ENCODE measurements around the gene KRTAP4-16.
"Not testable (repeated sequence)": the region's sequence is repeated elsewhere in the genome, so short reads cannot be mapped to it uniquely, and the experiment has no call there.

Gene KRTAP4-16

DNA sequence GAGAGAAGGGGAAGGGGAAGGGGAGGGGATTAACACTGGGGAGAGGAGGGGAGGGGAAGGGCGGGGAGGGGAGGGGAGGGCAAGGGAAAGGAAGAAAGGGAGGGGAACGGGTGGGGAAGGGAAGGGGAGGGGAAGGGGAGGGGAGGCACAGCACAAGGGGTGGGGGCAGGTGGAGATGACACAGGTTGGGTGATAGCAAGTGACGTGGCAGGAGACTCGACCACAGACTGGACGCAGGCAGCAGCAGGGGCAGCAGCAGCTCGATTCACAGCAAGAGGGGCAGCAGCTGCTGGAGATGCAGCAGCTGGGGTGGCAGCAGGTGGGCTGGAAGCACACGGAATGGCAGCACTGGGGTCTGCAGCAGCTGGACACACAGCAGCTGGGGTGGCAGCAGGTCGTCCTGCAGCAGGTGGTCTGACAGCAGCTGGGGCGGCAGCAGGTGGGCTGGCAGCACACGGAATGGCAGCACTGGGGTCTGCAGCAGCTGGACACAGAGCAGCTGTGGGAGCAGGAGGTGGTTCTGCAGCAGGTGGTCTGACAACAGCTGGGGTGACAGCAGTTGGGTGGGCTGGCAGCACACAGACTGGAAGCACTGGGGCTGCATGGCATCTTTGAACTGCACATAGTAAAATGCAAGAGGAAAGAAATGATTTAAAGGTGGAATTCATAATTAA lies at the start of gene KRTAP4-16:
TSS of gene KRTAP4-16 (minus strand) at position 624 of the 674 bp plus-strand sequence. CDS start at position 624, 0 bp downstream.
- Histone ChIP-seq H3K4me1 (ENCODE audit: control insufficient read depth, insufficient read depth, low read length) (no peaks in the 10 kb centered on the region; the same call in 1 of the 2 replicates), H3K9ac (ENCODE audit: low read length) (no peak within 1 kb of the TSS), H3K9me3 (ENCODE audit: control insufficient read depth, insufficient read depth, low read depth, low read length) (no peaks in the 10 kb centered on the region), H3K27ac (ENCODE audit: low read depth, low read length) (no peak within 1 kb of the TSS), H3K27me3 (ENCODE audit: control insufficient read depth, insufficient read depth, low read length) (no peaks in the 10 kb centered on the region), H3K36me3 (ENCODE audit: control insufficient read depth, insufficient read depth, low read length) (no peaks in the 10 kb centered on the region), H3K4me3 (ENCODE audit: low read depth, low read length) (no peak within 1 kb of the TSS)

DNA sequence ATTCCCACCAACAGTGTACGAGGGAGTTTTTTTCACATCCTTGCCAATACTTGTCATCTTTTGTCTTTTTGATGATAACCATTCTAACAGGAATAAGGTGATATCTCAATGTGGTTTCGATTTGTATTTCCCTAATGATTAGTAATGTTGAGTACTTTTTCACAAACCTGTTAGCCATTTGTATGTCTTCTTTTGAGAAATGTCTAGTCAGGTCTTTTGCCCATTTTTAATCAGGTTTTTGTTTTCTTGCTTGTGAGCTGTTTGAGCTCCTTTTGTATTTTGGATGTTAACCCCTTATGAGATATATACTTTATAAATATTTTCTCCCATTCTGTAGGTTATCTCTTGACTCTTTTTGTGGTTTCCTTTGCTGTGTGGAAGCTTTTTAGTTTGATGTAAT lies 49.5 kb upstream of the KRTAP4-16 start:
- no peaks in the 10 kb centered on the region for H3K36me3 ChIP-seq (ENCODE audit: control insufficient read depth, insufficient read depth, low read length)
- no peaks in the 10 kb centered on the region for H3K9me3 ChIP-seq (ENCODE audit: control insufficient read depth, insufficient read depth, low read depth, low read length)
- H3K4me1 ChIP-seq (ENCODE audit: control insufficient read depth, insufficient read depth, low read length) = no peaks in the 10 kb centered on the region
- H3K4me3 ChIP-seq (ENCODE audit: low read depth, low read length) = no peak overlapping the region
- H3K27me3 ChIP-seq (ENCODE audit: control insufficient read depth, insufficient read depth, low read length) = no peaks in the 10 kb centered on the region; the same call in 1 of the 2 replicates
- H3K9ac ChIP-seq (ENCODE audit: low read length) = no peak overlapping the region
- H3K27ac ChIP-seq (ENCODE audit: low read depth, low read length) = no peak overlapping the region

GRCh38 chr17:41150026-41150425 lies 48.0 kb upstream of the KRTAP4-16 start:
- no peaks in the 10 kb centered on the region; the same call in 1 of the 2 replicates for H3K27me3 ChIP-seq (ENCODE audit: control insufficient read depth, insufficient read depth, low read length)
- no peaks in the 10 kb centered on the region for H3K36me3 ChIP-seq (ENCODE audit: control insufficient read depth, insufficient read depth, low read length)
- H3K9me3 ChIP-seq (ENCODE audit: control insufficient read depth, insufficient read depth, low read depth, low read length) = no peaks in the 10 kb centered on the region
- H3K4me1 ChIP-seq (ENCODE audit: control insufficient read depth, insufficient read depth, low read length) = no peaks in the 10 kb centered on the region
- no peak overlapping the region for H3K4me3 ChIP-seq (ENCODE audit: low read depth, low read length)
- H3K9ac ChIP-seq (ENCODE audit: low read length) = no peak overlapping the region
- no peak overlapping the region for H3K27ac ChIP-seq (ENCODE audit: low read depth, low read length)

GRCh38 chr17:41149652-41149985 lies 47.6 kb upstream of the KRTAP4-16 start, which contains the start of gene KRTAP4-5:
Gene KRTAP4-5 (minus strand): TSS chr17:41149825. CDS start chr17:41149767, 58 bp downstream.
- Histone ChIP-seq H3K27ac (ENCODE audit: low read depth, low read length) (no peak within 1 kb of the TSS), H3K4me3 (ENCODE audit: low read depth, low read length) (no peak within 1 kb of the TSS), H3K9ac (ENCODE audit: low read length) (no peak within 1 kb of the TSS)

GRCh38 chr17:41148971-41149651 lies 47.1 kb upstream of the KRTAP4-16 start:
- not testable (repeated sequence) for H3K4me1 ChIP-seq (ENCODE audit: control insufficient read depth, insufficient read depth, low read length); H3K9ac ChIP-seq (ENCODE audit: low read length); H3K27me3 ChIP-seq (ENCODE audit: control insufficient read depth, insufficient read depth, low read length); H3K27ac ChIP-seq (ENCODE audit: low read depth, low read length); H3K4me3 ChIP-seq (ENCODE audit: low read depth, low read length); H3K9me3 ChIP-seq (ENCODE audit: control insufficient read depth, insufficient read depth, low read depth, low read length); H3K36me3 ChIP-seq (ENCODE audit: control insufficient read depth, insufficient read depth, low read length)

More at GRCh38 chr17:41149652-41149985, 47.6 kb upstream of the KRTAP4-16 start, which contains the start of gene KRTAP4-5:
- H3K4me1 ChIP-seq (ENCODE audit: control insufficient read depth, insufficient read depth, low read length) = no peaks in the 10 kb centered on the region
- H3K9me3 ChIP-seq (ENCODE audit: control insufficient read depth, insufficient read depth, low read depth, low read length) = no peaks in the 10 kb centered on the region
- no peaks in the 10 kb centered on the region for H3K36me3 ChIP-seq (ENCODE audit: control insufficient read depth, insufficient read depth, low read length)
- H3K27me3 ChIP-seq (ENCODE audit: control insufficient read depth, insufficient read depth, low read length) = no peaks in the 10 kb centered on the region; the same call in 1 of the 2 replicates

GRCh38 chr17:41147531-41148204 lies 45.7 kb upstream of the KRTAP4-16 start:
- H3K27me3 ChIP-seq (ENCODE audit: control insufficient read depth, insufficient read depth, low read length) = no peaks in the 10 kb centered on the region; the same call in 1 of the 2 replicates
- H3K27ac ChIP-seq (ENCODE audit: low read depth, low read length) = no peak overlapping the region
- H3K9ac ChIP-seq (ENCODE audit: low read length) = no peak overlapping the region
- peaks cover 6% of the 10 kb centered on the region for H3K9me3 ChIP-seq (ENCODE audit: control insufficient read depth, insufficient read depth, low read depth, low read length)
- H3K36me3 ChIP-seq (ENCODE audit: control insufficient read depth, insufficient read depth, low read length) = no peaks in the 10 kb centered on the region
- no peaks in the 10 kb centered on the region for H3K4me1 ChIP-seq (ENCODE audit: control insufficient read depth, insufficient read depth, low read length)
- no peak overlapping the region for H3K4me3 ChIP-seq (ENCODE audit: low read depth, low read length)

DNA sequence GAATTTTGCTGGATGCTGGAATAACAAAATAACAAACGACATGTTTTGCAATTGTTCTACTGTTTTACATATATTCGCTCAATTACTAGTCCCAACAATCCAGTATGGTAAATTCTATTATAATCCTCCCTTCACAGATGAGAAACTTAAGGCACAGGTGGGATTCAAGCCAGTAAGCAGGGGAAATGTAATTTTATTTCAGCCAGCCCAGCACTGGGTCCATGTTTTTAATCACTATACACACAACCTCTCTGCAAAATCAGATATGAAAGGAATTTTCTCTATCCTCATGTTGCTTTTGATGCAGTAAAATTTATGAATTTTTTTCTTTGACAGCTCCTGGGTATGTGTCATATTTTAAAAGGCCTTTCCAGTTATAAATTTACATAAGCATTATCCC lies 43.3 kb upstream of the KRTAP4-16 start:
- Histone ChIP-seq H3K4me3 (ENCODE audit: low read depth, low read length) (no peak overlapping the region), H3K9ac (ENCODE audit: low read length) (no peak overlapping the region), H3K27me3 (ENCODE audit: control insufficient read depth, insufficient read depth, low read length) (no peaks in the 10 kb centered on the region; the same call in 1 of the 2 replicates), H3K4me1 (ENCODE audit: control insufficient read depth, insufficient read depth, low read length) (no peaks in the 10 kb centered on the region), H3K9me3 (ENCODE audit: control insufficient read depth, insufficient read depth, low read depth, low read length) (peaks cover 17% of the 10 kb centered on the region), H3K36me3 (ENCODE audit: control insufficient read depth, insufficient read depth, low read length) (no peaks in the 10 kb centered on the region), H3K27ac (ENCODE audit: low read depth, low read length) (no peak overlapping the region)

- Histone ChIP-seq H3K4me3 (ENCODE audit: low read depth, low read length) (no peak overlapping the region), H3K4me1 (ENCODE audit: control insufficient read depth, insufficient read depth, low read length) (no peaks in the 10 kb centered on the region), H3K27ac (ENCODE audit: low read depth, low read length) (no peak overlapping the region), H3K9me3 (ENCODE audit: control insufficient read depth, insufficient read depth, low read depth, low read length) (peaks cover 21% of the 10 kb centered on the region), H3K27me3 (ENCODE audit: control insufficient read depth, insufficient read depth, low read length) (no peaks in the 10 kb centered on the region; the same call in 1 of the 2 replicates), H3K36me3 (ENCODE audit: control insufficient read depth, insufficient read depth, low read length) (no peaks in the 10 kb centered on the region), H3K9ac (ENCODE audit: low read length) (no peak overlapping the region)
These were observed 42.8 kb upstream of the KRTAP4-16 start for GRCh38 chr17:41144846-41145245.

DNA sequence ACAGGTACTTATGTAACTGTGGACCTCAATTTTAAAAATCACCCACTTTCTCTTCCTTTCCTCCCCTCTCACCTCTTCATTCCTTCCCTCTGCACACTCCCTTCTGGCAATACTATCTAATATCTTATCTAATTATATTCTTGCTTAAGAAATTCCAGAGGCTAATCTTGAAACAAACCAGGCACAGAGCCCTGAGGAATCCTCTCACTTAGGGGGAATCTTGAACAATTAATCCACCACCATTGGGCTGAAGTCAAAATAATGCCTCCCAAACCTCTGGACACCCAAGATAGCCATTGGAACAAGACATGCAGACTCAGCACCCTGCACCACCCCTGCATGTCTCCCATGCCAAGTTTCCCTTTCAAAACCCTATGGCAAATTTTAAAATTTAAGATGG lies 39.4 kb upstream of the KRTAP4-16 start:
- peaks cover 24% of the 10 kb centered on the region for H3K9me3 ChIP-seq (ENCODE audit: control insufficient read depth, insufficient read depth, low read depth, low read length)
- no peak overlapping the region for H3K4me3 ChIP-seq (ENCODE audit: low read depth, low read length)
- H3K27ac ChIP-seq (ENCODE audit: low read depth, low read length) = no peak overlapping the region
- H3K36me3 ChIP-seq (ENCODE audit: control insufficient read depth, insufficient read depth, low read length) = no peaks in the 10 kb centered on the region
- H3K27me3 ChIP-seq (ENCODE audit: control insufficient read depth, insufficient read depth, low read length) = no peaks in the 10 kb centered on the region
- H3K9ac ChIP-seq (ENCODE audit: low read length) = no peak overlapping the region
- no peaks in the 10 kb centered on the region for H3K4me1 ChIP-seq (ENCODE audit: control insufficient read depth, insufficient read depth, low read length)

DNA sequence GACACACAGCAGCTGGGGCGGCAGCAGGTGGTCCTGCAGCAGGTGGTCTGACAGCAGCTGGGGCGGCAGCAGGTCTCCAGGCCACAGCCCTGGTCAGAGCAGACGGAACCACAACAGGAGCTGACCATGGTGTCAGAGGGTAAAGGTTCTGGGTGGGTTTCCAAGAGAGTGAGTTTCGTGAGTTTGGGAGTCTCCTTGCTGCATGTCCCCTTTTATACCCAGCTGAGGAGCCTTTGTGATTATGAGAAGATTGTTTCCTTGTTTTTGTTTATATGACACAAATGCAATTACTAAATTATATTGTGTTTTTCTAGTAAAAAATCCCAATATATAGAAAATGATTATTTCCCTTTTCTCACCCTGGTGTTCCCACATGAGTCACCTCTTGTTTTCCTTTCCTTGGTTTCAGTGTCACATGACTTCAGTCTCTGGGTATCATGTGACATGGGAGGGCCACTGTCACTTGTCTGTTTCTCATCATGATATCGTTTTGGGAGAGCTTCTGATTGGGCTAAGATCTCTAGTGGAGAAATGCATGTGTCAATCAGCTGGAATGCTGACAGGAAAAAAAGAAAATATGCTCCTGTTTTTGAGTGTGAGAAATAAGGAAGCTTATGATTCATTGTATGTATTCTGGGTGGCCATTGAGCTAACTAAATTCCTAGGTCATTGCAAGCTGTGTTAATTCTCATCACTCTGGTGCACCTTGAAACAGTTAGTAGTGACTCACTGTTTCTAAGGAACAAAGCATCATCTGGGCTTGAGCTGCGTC lies 38.5 kb upstream of the KRTAP4-16 start, which contains the start of gene KRTAP4-6:
TSS of gene KRTAP4-6 (minus strand) at position 185 of the 772 bp plus-strand sequence. CDS start at position 128, 57 bp downstream.
- H3K27ac ChIP-seq (ENCODE audit: low read depth, low read length) = no peak within 1 kb of the TSS

More for the DNA sequence above, 38.5 kb upstream of the KRTAP4-16 start, which contains the start of gene KRTAP4-6:
- no peak within 1 kb of the TSS for H3K9ac ChIP-seq (ENCODE audit: low read length)
- H3K9me3 ChIP-seq (ENCODE audit: control insufficient read depth, insufficient read depth, low read depth, low read length) = peaks cover 24% of the 10 kb centered on the region
- no peaks in the 10 kb centered on the region for H3K4me1 ChIP-seq (ENCODE audit: control insufficient read depth, insufficient read depth, low read length)
- H3K27me3 ChIP-seq (ENCODE audit: control insufficient read depth, insufficient read depth, low read length) = no peaks in the 10 kb centered on the region
- H3K4me3 ChIP-seq (ENCODE audit: low read depth, low read length) = no peak within 1 kb of the TSS
- no peaks in the 10 kb centered on the region for H3K36me3 ChIP-seq (ENCODE audit: control insufficient read depth, insufficient read depth, low read length)

Measured in HUES6 (cell line).